HG03565 (cell line): ENCODE measurements around the gene ERC2.

ENCODE experiments used
- ATAC-seq: cut with Tn5 transposase; IDR thresholded peaks from one replicate; pipeline ENCODE4 v1.9.1; 2021; ENCODE audit warnings: mild to moderate bottlenecking, moderate library complexity; ENCODE audit not compliant: unreplicated experiment

ERC2 gene

GRCh38 chr3:55771503-55771902 is 696.8 kb downstream of the ERC2 start:
- ATAC-seq: no peak

- ATAC-seq: no peak
Measured at GRCh38 chr3:55770077-55770476, 698.2 kb downstream of the ERC2 start.

DNA sequence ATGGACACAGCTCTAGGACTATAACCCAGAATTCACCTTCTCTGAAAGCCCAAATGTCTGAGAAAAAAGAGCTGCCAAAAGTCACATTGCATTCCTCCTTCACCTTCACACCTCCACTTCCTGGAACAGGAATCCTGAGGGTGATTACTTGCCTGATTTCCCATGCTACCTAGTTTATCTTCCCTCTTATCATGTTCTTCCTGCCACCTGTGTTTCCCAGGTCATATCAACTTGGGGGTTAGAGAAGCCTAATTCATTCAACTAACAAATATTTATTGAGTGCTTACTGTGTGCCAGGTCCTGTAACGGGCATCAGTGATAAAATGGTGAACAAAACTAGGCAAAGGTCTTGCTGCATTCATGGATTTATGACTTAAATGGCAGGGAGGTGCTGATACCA is 701.5 kb downstream of the ERC2 start:
- ATAC-seq: no peak

GRCh38 chr3:55765906-55766701 is 702.2 kb downstream of the ERC2 start:
- ATAC-seq: no peak

GRCh38 chr3:55765398-55765797 is 702.9 kb downstream of the ERC2 start:
- ATAC-seq: no peak

- ATAC-seq: no peak
Measured at GRCh38 chr3:55756976-55757375, 711.3 kb downstream of the ERC2 start.

GRCh38 chr3:55755516-55756205 is 712.6 kb downstream of the ERC2 start:
- ATAC-seq: no peak

GRCh38 chr3:55752911-55753310 is 715.4 kb downstream of the ERC2 start:
- no peak for ATAC-seq

GRCh38 chr3:55751730-55752129 is 716.5 kb downstream of the ERC2 start:
- no peak for ATAC-seq

DNA sequence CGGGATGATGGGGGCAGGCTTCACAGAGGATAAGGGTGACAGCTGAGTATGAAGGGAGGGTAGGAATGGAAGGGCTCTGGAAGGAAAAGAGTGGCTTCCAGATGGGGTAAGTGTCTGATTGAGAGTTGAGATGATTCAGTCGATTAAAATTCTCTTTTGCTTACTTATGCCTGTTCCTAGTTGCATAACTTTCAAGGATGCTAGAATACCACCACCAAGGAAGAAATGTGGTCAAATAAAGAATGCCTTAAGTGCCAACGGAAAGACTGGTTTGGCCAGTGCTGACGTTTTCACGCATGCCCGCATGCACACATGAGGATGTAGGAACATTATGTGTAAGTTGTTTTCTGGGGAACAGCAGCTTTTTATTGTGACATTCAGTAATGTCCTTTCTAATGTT is 717.7 kb downstream of the ERC2 start:
- ATAC-seq: no peak

DNA sequence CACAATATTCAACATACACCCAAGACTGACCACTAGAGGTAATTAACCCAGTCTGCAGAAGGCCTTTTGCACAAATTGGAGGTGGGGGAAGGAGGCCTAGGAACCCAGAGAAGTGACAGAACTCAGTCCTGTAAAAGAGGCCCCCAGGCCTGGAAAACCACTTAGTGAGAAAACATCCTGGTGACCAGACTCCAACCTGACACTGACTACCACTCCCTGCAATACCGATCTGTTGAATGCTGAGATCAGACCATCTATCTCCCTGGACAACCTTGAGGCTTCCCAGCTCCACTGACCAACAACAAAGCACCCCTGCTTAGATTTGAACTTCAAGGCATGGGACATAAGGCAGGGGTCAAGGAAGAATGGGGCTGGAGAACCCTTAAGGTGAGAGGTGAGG is 719.2 kb downstream of the ERC2 start:
- no peak for ATAC-seq

- no peak for ATAC-seq
Measured at GRCh38 chr3:55746808-55747413, 721.4 kb downstream of the ERC2 start.

DNA sequence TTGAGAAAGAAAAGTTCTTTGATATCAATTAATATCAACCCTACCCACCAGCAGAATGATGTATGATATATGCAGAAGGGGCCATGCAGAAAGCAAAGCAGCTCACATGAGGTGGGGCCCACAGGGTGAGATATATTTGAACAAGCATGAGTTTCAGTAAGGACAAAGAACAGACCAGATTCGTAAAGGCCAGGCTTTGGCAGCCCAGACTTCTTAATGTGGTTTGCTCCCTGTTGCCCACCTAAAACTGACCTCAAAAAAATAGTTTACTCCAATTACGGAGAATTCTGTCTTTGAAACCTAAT is 725.5 kb downstream of the ERC2 start:
- no peak for ATAC-seq

- ATAC-seq: no peak
Measured at GRCh38 chr3:55742022-55742831, 726.0 kb downstream of the ERC2 start.

GRCh38 chr3:55737186-55737585 is 731.1 kb downstream of the ERC2 start:
- no peak for ATAC-seq

- no peak for ATAC-seq
Measured at GRCh38 chr3:55735976-55736375, 732.3 kb downstream of the ERC2 start.

DNA sequence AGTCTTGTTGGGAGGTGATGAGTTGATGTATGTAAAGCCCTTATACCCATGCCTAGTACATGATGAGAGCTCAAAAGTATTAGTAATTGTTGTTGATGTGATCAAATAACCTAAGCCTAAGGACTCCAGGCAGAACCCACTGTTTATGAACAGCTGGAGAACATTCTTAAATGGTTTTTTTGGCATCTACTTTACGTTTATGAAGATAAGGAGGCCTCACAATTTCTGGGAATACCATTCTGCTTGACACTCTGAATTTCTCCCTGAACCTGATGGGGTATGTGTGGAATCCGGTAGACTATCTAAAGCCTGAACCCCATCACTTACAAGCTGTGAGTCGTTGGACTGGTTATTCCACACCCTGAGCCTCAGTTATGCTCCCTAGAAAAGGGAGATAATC is 736.5 kb downstream of the ERC2 start:
- ATAC-seq: no peak

DNA sequence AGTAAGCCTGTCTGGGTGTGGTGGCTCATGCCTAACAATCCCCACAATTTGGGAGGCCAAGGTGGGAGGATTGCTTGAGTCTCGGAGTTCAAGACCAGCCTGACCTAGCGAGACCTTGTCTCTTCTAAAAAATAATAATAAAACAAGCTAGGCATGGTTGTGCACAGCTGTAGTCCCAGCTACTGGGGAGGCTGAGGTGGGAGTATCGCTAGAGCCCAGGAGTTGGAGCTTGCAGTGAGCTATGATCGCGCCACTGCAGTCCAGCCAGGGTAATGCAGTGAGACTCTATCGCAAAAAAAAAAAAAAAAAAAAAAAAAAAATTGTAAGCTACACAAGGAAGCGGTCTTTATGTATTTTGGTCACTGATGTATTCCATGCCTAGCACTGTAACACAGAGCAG is 738.7 kb downstream of the ERC2 start:
- ATAC-seq: no peak

- ATAC-seq: no peak
Measured at GRCh38 chr3:55728461-55729100, 739.7 kb downstream of the ERC2 start.

- no peak for ATAC-seq
Measured at GRCh38 chr3:55726501-55726775, 741.8 kb downstream of the ERC2 start.
